Loucy (cell line): ENCODE measurements around the gene PPP2R1B.

Source experiments
- H2AFZ ChIP-seq: fragments of 200-600 bp; sonication (generic); 2 replicates; pipeline ENCODE4 v1.6.0; 2016; ENCODE audit warnings: antibody characterized with exemption, mild to moderate bottlenecking, low read length, moderate library complexity
- H3F3A ChIP-seq: fragments of 200-600 bp; 2 replicates; pipeline ENCODE4 v1.6.0; 2016; ENCODE audit warnings: antibody characterized with exemption, low read depth, mild to moderate bottlenecking
- H3K27me3 ChIP-seq: fragments of 200-600 bp; sonication (generic); 2 replicates; pipeline ENCODE4 v1.6.1; 2014; ENCODE audit warnings: low read length, mild to moderate bottlenecking; ENCODE audit not compliant: insufficient read depth, poor library complexity, severe bottlenecking
- H3K36me3 ChIP-seq: fragments of 200-600 bp; sonication (generic); 2 replicates; pipeline ENCODE4 v1.6.1; 2016; ENCODE audit warnings: low read length; ENCODE audit not compliant: insufficient read depth
- H3K4me1 ChIP-seq: fragments of 200-600 bp; sonication (generic); 2 replicates; pipeline ENCODE4 v1.5.1; 2014; ENCODE audit warnings: low read length, mild to moderate bottlenecking; ENCODE audit not compliant: insufficient read depth, poor library complexity, severe bottlenecking
- H3K4me2 ChIP-seq: fragments of 200-600 bp; sonication (generic); 2 replicates; pipeline ENCODE4 v1.6.0; 2014; ENCODE audit warnings: antibody characterized with exemption, low read length, low read depth, mild to moderate bottlenecking; ENCODE audit not compliant: poor library complexity, severe bottlenecking
- H3K4me3 ChIP-seq: fragments of 200-600 bp; sonication (generic); 2 replicates; pipeline ENCODE4 v1.5.1; 2014; ENCODE audit warnings: low read length, mild to moderate bottlenecking, mixed read lengths; ENCODE audit not compliant: poor library complexity, severe bottlenecking
- H3K79me2 ChIP-seq: fragments of 200-600 bp; sonication (generic); 2 replicates; pipeline ENCODE4 v1.6.1; 2014; ENCODE audit warnings: low read length; ENCODE audit not compliant: insufficient read depth
- H3K9ac ChIP-seq: fragments of 200-600 bp; sonication (generic); 2 replicates; pipeline ENCODE4 v1.6.0; 2014; ENCODE audit warnings: mild to moderate bottlenecking, low read depth, low read length, moderate library complexity; ENCODE audit not compliant: poor library complexity, severe bottlenecking
- H3K9me2 ChIP-seq: fragments of 200-600 bp; sonication (generic); replicated peaks from 2 replicates; pipeline ENCODE4 v1.6.1; 2016; ENCODE audit warnings: low read depth, low read length, mixed read lengths
- H3K9me3 ChIP-seq: fragments of 200-600 bp; sonication (generic); 2 replicates; pipeline ENCODE4 v1.6.1; 2014; ENCODE audit warnings: mild to moderate bottlenecking, antibody characterized with exemption, low read length, low read depth; ENCODE audit not compliant: insufficient read depth
- H4K20me1 ChIP-seq: fragments of 200-600 bp; sonication (generic); 2 replicates; pipeline ENCODE4 v1.6.0; 2014; ENCODE audit warnings: antibody characterized with exemption, low read length, mild to moderate bottlenecking; ENCODE audit not compliant: insufficient read depth, poor library complexity, severe bottlenecking
- CTCF ChIP-seq: fragments of 200-600 bp; sonication (generic); conservative IDR thresholded peaks from 2 replicates; pipeline ENCODE4 v1.5.1; 2014; ENCODE audit warnings: mild to moderate bottlenecking, antibody characterized with exemption, low read length
- EZH2phosphoT487 ChIP-seq: fragments of 200-600 bp; IDR thresholded peaks from 2 replicates; pipeline ENCODE4 v1.6.1; 2018; ENCODE audit warnings: antibody characterized with exemption, mild to moderate bottlenecking, moderate library complexity, borderline replicate concordance

The PPP2R1B gene

GRCh38 chr11:111723595-111723994 is 42.6 kb downstream of the PPP2R1B start:
- Histone ChIP-seq H3K9me3 (no peaks in the 10 kb centered on the region), H3K9me2 (no peaks in the 10 kb centered on the region), H3K4me2 (no peak overlapping the region), H3F3A (no peaks in the 10 kb centered on the region), H3K4me1 (no peaks in the 10 kb centered on the region), H3K27me3 (no peaks in the 10 kb centered on the region), H4K20me1 (no peaks in the 10 kb centered on the region), H3K4me3 (no peak overlapping the region), H3K9ac (no peak overlapping the region), H3K36me3 (peaks cover 77% of the 10 kb centered on the region), H3K79me2 (no peaks in the 10 kb centered on the region), H2AFZ (no peak overlapping the region)
- no peak for TF ChIP-seq CTCF
- no peak for TF ChIP-seq EZH2phosphoT487

GRCh38 chr11:111722501-111722900 is 43.7 kb downstream of the PPP2R1B start:
- H3K79me2 ChIP-seq, result no peaks in the 10 kb centered on the region
- no peak for TF ChIP-seq EZH2phosphoT487
- no peak for TF ChIP-seq CTCF
- H3F3A ChIP-seq, result no peaks in the 10 kb centered on the region
- H3K4me1 ChIP-seq, result no peaks in the 10 kb centered on the region
- H3K9ac ChIP-seq, result no peak overlapping the region
- no peaks in the 10 kb centered on the region for H3K9me3 ChIP-seq
- no peaks in the 10 kb centered on the region for H3K9me2 ChIP-seq
- H4K20me1 ChIP-seq, result no peaks in the 10 kb centered on the region
- no peaks in the 10 kb centered on the region for H3K27me3 ChIP-seq
- H2AFZ ChIP-seq, result no peak overlapping the region
- no peak overlapping the region for H3K4me2 ChIP-seq
- H3K36me3 ChIP-seq, result peaks cover 77% of the 10 kb centered on the region
- H3K4me3 ChIP-seq, result no peak overlapping the region

GRCh38 chr11:111720801-111721494 is 45.2 kb downstream of the PPP2R1B start:
- no peaks in the 10 kb centered on the region for H3K9me2 ChIP-seq
- no peaks in the 10 kb centered on the region for H3K79me2 ChIP-seq
- H3K9ac ChIP-seq, result no peak overlapping the region
- no peak overlapping the region for H2AFZ ChIP-seq
- H3K4me1 ChIP-seq, result no peaks in the 10 kb centered on the region
- no peak overlapping the region for H3K4me2 ChIP-seq
- no peaks in the 10 kb centered on the region for H4K20me1 ChIP-seq
- peaks cover 66% of the 10 kb centered on the region for H3K36me3 ChIP-seq
- TF ChIP-seq CTCF (no peak), EZH2phosphoT487 (no peak)
- no peaks in the 10 kb centered on the region for H3K9me3 ChIP-seq
- H3K27me3 ChIP-seq, result no peaks in the 10 kb centered on the region
- no peaks in the 10 kb centered on the region for H3F3A ChIP-seq
- no peak overlapping the region for H3K4me3 ChIP-seq
